HG03457 (cell line): ENCODE data around the gene LGALS7B.
"Not testable (repeated sequence)": the region's sequence is repeated elsewhere in the genome, so short reads cannot be mapped to it uniquely, and the experiment has no call there.

Experiments used
- ATAC-seq: cut with Tn5 transposase; IDR thresholded peaks from one replicate; pipeline ENCODE4 v1.9.1; 2021; ENCODE audit warnings: moderate number of reproducible peaks; ENCODE audit not compliant: unreplicated experiment

LGALS7B gene

DNA sequence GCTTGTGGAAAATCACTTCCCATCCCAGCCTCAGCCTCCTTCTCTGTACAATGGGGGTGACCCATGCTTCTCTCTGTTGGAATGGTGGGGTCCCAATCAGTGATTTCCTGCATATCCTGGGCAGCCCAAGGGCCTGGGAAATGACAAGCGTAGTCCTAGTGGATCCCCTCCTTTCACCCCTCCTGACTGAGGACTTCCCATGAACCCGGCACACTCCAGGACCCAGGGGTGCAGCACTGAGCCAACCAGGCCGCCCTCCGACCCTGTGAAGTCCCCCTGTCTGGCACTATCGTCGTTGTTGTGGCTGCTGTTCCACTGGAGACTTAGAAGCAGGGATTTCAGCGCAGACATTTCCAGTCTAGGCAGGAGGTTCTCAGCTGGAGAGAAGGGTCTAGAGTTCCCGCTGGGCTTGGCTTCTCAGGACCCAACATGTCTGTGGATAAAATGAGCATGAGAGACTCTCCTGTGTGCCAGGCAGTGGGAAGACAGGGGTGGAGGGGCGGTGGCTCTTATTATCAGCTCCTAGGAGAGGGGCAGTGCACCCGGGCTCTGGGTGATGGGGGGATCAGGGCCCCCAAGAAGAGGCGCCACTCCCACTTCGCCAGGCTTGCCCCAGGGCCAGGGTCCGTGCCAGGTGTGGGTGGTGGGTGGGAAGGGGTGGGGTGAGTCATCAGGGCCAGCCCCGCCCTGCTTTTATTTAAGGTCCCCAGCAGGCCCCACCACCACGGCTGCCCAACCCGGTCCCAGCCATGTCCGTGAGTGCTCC lies at the start of gene LGALS7B:
TSS of gene LGALS7B (plus strand) at position 723 of the 766 bp plus-strand sequence. CDS start at position 750, 27 bp downstream.
- no peak for ATAC-seq

DNA sequence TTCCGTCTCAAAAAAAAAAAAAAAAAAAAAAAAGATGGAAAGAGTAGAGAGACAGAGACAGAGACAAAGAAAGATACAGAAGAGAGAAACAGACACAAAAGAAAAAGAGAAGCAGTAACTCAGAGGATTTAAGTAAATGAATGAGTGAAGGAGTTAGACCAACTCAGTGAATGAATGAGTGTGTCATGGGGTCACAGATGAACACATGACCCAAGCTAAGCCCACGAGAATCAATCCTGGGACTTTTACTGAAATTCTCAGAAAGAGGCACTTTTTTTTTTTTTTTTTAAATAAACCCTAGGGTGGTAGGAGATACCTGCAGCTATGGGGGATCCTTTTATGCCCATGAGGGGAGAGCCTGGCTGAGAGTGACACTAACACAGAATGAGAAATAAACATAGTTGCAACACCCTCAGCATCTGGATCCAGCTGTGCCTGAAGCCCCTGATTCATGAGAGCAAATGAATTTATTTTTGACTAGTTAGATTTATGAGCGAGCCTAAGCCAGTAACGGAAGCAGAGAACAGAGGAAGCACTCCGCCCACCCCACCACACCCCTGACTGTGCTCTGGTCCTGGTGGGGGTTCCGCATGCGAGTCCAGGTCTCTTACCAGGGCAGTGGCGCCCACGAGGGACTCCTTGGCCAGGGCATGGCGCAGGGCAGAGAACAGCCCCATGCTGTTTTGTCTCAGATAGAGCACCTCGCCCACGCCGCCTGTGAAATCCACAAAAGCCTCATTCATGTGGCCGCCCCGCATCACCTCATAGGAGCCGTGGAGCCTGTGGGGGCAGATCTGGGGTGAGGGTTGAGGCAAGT lies 49.4 kb upstream of the LGALS7B start:
- no peak for ATAC-seq

DNA sequence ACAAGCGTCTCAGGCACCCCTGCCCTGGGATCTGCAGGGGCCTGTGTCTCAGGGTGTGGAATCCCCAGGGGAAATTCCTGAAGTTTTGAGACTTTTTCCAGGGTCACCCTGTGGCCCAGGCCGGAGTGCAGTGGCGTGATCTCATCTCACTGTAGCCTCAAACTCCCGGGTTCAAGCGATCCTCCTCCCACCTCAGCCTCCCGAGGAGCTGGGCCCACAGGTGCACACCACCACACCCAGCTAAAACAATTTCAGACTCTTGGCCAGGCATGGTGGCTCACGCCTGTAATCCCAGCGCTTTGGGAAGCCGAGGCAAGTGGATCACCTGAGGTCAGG lies 48.8 kb upstream of the LGALS7B start:
- ATAC-seq = no peak

DNA sequence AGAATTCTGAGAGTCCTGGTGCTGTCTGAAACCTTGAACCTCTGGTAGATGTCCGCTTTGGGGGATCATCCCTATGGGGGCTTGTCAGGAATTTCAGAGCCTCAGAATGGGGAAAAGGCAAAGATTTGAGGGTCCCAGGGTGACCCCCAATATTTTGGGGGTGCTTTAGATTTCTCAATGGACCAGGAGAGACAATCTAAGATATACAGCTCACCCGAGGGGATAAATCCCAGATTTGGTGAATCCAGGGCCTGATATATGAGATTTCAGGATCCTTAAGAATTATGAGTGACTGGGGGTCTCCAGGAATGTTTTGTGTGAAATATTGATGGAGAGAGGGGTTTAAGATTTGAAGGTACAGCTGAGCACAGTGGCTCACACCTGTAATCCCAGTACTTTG lies 48.1 kb upstream of the LGALS7B start:
- ATAC-seq = no peak

DNA sequence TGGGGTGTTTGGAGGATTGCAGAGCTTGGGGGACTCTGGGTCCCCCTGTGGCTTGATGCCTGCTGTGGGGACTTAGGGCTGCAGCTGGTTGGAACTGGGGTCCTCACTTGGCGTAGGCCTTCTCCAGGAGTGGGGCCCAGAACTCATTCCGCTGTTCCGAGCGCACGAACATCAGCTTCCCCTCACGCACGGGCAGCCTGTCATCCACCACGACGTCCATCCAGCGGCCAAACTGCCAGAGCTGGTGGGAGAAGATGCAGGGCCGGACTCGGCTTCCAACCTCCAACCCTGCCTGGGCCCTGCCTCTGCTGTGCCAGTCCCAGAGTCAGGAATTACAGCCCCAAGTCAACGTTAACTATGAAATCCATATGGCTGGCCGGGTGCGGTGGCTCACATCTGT lies 47.3 kb upstream of the LGALS7B start:
- no peak for ATAC-seq

DNA sequence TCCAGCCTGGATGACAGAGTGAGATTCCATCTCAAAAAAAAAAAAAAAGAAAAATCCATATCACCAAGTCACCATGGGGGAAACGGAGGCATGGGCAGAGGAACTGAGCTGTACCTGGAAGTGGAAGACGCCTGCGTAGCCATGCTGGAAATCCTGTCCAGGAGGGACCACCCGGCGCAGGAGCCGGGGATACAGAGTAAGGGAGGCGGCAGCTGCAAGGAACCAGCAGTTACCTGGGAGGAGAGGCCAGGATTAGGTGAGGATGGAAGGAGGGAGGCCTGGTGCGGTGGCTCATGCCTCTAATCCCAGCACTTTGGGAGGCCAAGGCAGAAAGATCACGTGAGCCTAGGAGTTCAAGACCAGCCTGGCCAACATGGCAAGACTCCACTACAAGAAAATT lies 46.7 kb upstream of the LGALS7B start:
- ATAC-seq = no peak

DNA sequence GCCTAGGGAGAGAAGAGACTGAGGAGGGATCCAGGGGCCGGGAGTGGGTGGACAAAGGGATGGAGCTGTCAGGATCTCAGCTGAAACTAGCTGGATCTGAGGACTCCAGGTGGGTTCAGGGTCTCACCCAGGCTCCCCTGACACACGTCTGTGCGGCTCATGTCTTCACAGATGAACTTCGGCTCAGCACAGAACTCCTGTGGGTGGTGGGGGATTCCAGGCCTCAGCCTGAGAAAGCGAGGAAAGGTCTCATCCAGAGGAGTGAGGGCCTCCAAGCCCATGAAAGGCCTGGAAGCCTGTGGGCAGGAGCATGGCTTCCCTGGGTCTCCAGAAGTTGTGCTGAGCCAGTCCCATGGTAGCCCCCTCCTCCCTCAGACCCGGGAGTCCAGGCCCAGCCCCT lies 46.1 kb upstream of the LGALS7B start:
- no peak for ATAC-seq

DNA sequence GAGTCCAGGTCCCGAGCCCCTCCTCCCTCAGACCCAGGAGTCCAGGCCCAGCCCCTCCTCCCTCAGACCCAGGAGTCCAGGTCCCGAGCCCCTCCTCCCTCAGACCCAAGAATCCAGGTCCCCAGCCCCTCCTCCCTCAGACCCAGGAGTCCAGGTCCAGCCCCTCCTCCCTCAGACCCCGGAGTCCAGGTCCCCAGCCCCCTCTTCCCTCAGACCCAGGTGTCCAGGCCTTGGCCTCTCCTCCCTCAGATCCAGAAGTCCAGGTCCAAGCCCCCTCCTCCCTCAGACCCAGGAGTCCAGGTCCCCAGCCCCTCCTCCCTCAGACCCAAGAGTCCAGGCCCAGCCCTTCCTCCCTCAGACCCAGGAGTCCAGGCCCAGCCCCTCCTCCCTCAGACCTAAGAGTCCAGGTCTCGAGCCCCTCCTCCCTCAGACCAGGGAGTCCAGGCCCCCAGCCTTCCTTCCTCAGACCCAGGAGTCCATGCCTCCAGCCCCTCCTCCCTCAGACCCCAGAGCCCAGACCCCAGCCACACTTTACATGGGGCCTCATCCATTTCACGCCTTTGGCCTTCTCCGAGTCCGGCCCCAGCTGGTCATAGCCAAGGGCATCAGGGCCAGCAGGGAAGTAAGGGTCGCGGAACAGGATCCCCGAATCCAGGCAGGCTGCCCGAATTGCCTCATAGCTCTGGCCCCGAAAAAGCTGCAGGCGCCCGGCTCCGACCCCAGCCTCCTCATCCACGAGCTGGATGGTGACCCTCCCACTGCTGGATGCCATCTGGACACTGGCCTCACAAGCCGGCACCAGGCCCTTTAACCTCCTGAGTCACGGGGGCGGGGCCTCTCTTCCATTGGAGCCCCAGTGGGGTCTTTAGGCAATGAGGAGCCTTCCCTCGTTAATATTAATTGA lies 45.4 kb upstream of the LGALS7B start:
- no peak for ATAC-seq

DNA sequence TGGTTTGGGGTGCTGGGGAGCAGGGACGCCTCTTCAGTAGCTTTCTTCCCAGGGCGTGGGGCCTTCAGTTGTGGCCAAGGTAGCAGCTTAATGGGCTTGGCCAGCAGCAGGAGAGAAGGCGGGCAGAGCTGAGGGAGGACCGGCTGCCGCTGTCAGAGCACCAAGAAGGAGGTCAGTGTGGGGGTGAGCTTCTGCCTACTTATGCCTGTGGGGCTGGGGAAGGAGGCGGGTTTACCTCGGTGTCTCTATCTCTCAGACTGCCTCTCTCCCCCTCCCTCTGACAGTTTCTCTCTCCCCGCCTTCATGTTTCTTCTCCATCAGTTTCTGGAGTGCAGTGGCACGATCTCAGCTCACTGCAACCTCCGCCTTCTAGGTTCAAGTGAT lies 44.7 kb upstream of the LGALS7B start, which contains the start of gene CAPN12:
TSS of gene CAPN12 (minus strand) at position 177 of the 384 bp plus-strand sequence. CDS start 309 bp downstream, outside the sequence.
- ATAC-seq = no peak

DNA sequence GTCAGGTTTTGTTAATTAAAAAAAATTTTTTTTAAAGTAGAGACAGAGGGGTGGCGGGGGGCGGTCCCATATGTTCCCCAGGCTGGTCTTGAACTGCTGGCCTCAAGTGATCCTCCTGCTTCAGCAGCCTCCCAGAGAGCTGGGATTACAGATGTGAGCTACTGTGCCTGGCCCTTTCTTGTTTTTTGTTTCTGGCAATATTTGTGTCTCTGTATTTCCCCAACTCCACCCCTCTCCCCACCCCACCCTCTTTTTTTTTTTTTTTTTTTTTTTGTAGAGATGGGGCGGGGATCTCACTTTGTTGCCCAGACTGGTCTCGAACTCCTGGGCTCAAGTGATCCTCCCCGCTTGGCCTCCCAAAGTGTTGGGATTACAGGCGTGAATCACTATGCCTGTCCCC lies 44.1 kb upstream of the LGALS7B start:
- ATAC-seq = no peak

DNA sequence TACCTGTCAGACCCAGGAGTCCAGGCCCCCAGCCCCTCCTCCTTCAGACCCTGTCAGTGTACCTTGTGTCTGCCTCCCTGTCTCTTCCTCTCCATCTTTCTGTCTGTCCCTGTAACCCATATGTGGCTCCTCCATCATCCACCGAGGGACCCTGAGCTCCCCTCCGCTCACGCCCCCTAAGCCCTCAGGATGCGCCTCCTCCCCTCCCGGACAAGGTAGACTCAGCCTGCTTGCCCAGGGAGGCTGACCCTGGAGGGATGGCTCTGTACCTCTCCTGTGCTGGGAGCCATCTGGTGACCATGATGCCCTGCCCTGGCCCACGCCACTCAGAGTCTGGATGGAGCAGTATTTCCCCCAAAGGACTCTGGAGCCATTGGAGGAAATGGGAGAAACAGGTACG lies 43.7 kb upstream of the LGALS7B start:
- ATAC-seq = no peak

DNA sequence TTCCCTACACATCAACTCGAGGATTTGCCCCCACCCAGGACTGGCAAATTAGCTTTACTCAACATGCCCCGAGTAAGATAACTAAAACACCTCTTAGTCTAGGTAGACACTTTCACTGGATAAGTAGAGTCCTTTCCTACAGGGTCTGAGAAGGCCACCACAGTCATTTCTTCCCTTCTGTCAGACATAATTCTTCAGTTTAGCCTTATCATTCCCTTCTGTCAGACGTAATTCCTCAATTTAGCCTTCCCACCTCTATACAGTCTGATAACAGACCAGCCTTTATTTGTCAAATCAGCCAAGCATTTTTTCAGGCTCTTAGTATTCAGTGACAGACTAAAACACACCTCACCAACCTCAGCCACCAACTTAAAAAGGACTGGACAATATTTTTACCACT lies 35.2 kb upstream of the LGALS7B start:
- not testable (repeated sequence) for ATAC-seq

DNA sequence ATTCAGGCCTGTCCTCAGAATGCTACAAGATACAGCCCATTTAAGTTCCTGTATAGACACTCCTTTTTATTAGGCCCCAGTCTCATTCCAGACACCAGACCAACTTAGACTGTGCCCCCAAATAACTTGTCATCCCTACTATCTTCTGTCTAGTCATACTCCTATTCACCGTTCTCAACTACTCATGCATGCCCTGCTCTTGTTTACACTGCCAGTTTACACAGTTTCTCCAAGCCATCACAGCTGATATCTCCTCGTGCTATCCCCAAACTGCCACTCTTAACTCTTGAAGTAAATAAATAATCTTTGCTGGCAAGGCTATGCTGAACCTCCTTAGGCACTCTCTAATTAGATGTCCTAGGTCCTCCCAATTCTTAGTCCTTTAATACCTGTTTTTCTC lies 34.8 kb upstream of the LGALS7B start:
- not testable (repeated sequence) for ATAC-seq

DNA sequence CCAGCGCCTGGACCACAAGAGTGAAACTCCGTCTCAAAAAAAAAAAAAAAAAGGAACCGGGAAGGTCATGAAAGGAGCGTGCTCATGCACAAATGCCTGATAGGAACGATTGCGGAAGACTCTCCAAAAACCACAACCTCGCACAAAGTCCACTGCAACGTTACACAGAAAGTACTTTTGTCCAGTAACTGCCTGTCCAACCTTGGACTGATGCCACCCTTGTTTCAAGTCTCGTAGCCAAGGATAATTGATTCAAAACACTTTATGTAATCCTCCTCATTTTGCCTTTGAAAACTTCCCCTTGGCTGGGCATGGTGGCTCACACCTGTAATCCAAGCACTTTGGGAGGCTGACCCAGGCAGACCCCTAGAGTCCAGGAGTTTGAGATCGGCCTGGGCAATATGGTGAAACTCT lies 29.4 kb upstream of the LGALS7B start:
- ATAC-seq = no peak

DNA sequence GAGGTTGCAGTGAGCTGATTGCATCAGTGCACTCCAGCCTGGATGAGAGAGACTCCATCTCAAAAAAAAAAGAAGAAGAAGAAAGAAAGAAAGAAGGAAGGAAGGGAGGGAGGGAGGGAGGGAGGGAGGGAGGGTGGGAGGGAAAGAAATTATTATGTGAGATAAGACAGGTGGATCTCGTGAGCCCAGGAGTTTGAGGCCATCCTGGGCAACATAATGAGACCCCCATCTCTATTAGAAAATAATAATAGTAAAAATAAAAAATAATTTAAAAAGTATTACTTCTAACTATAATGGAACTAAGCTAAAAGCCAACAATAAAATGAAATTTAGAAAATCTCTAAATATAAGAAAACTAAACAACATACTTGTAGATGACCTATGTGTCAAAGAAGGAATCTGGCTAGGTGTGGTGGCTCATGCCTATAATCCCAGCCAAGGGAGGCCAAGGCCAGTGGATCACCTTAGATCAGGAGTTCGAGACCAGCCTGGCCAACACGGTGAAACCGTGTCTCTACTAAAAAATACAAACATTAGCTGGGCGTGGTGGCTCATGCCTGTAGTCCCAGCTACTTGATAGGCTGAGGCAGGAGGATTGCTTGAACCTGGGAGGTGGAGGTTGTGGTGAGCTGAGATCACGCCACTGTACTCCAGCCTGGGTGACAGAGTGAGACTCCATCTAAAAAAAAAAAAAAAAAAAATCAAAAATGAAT lies 28.0 kb upstream of the LGALS7B start:
- ATAC-seq = not testable (repeated sequence)

DNA sequence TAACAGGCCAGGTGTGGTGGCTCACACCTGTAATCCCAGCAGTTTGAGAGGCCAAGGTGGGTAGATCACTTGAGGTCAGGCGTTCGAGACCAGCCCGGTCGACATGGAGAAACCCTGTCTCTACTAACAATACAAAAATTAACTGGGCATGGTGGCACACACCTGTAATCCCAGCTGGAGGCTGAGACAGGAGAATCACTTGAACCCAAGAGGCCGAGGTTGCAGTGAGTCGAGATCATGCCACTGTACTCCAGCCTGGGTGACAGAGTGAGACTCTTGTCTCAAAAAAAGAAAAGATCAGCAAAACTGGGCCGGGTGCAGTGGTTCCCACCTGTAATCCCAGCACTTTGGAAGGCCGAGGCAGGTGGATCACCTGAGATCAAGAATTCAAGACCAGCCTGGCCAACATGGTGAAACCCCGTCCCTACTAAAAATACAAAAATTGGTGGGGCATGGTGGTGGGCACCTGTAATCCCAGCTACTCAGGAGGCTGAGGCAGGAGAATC lies 27.1 kb upstream of the LGALS7B start:
- ATAC-seq = not testable (repeated sequence)

DNA sequence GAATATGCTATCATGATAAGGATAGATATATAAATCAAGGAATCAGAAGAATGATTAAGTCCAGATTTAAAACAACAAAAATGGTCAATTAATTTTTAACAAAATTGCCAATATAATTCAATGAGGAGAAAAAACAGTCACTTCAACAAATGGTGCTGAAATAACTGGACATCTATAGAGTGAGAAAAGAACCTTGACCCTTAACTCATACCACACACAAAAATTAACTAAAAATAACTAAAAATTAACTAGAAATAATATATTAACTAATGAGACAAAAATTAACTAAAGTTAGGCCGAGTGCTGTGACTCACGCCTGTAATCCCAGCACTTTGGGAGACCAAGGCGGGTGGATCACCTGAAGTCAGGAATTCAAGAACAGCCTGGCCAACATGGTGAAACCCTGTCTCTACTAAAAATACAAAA lies 25.2 kb upstream of the LGALS7B start:
- ATAC-seq = no peak

DNA sequence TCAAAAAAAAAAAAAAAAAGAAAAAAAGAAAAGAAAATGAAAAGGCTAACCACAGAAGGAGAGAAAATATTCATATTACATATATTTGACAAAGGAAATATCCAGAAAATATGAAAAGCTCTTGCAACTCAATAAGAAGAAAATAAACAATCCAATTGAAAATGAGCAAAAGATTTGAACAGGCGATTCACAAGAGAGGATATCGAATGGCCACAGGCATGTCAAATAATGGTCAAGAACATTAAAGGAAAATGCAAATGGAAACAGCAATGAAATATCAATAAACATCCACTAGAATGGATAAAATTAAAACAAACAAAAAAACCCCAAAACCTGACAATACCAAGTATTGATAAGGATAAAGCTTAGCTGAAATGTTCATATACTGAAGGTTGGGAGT lies 23.8 kb upstream of the LGALS7B start:
- ATAC-seq = no peak

DNA sequence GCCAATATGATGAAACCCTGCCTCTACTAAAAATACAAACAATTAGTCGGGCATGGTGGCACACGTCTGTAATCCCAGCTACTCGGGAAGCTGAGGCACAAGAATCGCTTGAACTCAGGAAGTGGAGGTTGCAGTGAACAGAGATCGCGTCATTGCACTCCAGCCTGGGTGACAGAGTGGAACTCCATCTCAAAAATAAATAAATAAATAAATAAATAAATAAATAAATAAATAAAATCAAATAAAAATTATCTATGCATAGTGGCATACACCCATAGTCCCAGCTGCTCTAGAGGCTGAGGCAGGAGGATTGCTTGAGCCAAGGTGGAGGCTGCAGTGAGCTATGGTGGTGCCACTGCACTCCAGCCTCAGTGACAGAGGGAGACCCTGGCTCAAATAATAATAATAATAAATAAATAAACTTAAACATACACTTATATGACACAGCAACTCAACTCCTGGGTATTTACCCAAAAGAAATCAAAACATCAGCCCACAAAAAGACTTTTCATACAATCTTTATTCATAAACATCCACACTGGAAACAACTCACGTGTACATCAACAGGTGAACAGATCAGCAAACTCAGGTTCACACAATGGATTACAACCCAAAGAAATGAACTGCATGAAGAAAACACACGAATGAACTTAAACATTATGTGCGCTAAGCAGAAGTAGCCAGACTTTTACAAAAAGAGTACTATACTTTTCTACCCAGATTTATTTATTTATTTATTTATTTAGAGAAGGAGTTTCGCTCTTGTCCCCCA lies 22.5 kb upstream of the LGALS7B start:
- ATAC-seq = no peak
